Measurements from ENCODE around the gene RAB40C.
A peak's percentile ranks its signal among the peaks of the same experiment; 100 is the strongest.

The RAB40C gene

DNA sequence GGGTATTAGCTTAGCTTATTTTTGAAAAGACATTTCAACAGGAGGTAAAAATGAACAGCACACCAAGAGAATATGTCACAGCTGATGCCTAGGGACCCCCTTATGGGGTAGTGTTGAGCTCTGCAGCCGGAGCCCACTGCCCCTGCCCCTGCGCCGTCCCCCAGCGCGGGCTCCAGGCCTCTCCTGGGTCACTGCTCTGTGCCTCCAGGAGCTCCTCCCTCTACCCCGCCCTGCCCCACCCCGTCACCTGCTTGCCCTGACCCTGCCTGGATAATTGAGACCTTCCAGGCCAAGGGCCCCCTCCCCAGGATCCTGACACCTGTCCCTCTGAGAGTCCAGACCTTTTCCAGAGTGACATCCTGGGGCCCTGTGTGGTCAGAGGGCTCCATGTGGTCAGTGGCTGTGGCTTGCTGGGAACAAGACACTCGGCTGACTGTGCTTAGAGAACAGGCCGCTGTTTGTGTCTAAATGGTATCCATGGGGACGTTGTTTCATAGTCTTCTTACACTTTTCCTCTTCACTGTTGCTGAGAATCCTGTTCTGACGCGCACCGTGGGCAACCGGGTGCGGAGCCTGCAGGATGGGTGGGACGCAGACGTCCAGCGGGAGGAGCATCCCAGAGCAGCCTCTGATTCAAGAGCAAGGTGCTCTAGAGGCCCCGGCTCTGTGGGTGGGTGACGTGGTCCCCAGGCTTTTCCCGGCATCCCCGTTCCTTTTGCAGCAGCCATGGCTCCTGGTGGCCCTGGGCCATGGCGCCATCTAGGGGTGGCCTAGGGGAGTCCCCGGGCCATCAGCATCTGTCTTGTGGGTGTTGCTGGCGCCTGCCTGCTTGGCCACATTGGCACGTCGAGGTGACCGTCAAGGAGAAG is 20.9 kb downstream of the RAB40C start:
- DNase-seq (ENCODE audit: extremely low read depth in 1 of 2, low read depth in 1 of 2) = peak in 1 of 2 donors; percentile 35

DNA sequence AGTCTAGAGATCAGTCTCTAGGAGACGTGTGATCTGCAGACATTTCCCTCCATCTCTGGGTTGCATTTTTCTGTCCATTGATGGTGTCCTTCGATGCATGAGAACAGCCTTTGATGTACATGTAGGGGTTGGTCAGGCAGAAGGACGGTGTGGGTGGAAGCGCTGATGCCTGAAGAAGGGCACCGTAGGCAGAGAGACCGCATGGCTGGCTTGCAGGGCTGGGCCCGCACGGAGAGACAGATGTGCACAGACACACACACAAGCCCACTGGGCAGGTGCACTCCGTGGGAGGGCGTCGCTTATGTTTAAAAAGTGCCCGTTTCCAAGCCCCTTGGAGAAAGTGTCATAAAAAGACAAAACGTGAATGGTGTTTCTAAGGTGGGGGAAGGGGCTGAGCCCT is 25.3 kb downstream of the RAB40C start:
- no peak for DNase-seq (ENCODE audit: extremely low read depth in 1 of 2, low read depth in 1 of 2)

DNA sequence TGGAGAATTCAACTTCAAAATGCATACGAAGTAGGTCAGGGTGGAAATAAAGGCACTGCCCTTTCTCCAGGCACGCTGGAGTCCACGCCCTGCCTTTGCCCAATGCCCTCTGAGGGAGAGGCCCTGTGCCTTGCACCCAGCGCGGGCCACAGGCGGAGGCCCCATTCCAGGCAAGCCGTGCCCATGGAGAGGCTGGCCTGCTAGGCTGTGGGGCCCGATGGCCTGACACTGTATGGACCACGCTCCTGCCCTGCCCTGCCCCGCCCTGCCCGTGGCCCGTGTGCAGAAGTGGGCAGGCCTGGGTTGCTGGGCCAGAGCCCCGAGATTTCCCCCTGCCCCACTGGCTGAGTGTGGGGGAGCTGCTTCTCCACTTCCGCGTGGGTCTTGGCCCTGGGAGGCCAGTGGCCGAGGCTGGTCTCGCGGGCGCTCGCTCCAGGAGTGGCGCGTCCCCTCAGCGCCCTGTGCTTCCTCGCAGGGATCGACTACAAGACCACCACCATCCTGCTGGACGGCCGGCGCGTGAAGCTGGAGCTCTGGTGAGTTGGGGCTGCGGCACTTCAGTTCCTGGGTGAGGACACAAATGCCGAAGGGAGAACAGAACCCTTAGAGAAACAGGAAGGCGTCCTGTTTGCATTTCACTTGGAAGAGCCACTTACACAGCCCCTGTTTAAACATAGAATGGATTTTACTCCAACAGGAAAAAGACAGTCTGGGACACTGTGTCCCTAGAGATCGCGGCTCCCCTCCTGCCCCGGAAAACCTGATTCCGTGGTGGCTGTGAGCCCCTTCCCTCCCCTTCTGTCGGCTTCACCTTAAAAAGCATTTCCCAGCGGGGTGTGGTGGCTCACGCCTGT is 27.1 kb downstream of the RAB40C start:
- DNase-seq (ENCODE audit: extremely low read depth in 1 of 2, low read depth in 1 of 2) = no peak

DNA sequence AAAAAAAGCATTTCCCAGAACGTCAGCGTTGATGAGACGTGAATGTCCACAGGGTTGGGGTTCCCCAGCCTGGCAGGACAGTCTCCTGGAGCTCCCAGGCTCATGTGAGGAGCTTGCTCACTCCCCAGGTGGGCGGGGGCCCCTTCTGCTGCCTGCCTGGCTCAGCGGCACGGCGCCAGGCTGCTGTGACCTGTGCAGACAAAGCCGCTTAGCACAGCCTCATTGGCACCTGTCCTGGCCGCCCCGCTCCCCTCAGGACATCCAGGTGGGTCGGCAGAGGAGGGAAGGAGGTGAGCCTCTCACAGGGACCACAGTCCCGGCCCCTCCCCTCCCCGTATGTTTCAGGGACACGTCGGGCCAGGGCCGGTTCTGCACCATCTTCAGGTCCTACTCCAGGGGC is 28.0 kb downstream of the RAB40C start:
- no peak for DNase-seq (ENCODE audit: extremely low read depth in 1 of 2, low read depth in 1 of 2)

DNA sequence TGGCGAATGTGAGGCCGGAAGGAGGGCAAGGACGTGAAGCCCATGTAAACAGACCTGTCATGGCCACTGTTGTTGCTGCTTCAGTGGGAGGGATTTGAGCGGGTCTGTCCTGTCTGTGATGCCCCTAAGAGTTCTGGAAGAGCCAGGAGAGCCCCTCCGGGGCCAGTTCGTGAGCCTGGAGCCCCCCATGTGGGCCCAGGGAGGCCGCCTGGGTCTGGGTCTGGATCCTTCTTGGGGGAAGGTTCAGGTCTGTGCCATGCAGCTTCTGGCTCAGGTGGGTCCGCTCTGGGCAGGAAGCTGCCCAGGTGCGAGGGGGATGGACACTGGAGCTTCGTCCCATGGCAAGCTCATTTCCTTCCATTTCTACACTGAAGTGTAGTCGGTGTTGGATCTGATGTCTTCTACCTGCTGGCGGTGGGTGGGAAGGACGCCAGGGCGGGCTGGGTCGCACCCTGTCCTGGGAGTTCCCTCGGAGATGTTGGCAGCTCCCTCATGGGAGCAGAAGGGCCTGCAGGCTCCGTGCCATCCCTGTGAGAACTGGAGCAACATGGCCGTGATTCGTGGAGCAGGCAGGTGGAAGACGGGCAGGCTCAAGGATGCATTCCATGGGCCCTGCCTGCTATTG is 29.7 kb downstream of the RAB40C start:
- DNase-seq (ENCODE audit: extremely low read depth in 1 of 2, low read depth in 1 of 2) = no peak

DNA sequence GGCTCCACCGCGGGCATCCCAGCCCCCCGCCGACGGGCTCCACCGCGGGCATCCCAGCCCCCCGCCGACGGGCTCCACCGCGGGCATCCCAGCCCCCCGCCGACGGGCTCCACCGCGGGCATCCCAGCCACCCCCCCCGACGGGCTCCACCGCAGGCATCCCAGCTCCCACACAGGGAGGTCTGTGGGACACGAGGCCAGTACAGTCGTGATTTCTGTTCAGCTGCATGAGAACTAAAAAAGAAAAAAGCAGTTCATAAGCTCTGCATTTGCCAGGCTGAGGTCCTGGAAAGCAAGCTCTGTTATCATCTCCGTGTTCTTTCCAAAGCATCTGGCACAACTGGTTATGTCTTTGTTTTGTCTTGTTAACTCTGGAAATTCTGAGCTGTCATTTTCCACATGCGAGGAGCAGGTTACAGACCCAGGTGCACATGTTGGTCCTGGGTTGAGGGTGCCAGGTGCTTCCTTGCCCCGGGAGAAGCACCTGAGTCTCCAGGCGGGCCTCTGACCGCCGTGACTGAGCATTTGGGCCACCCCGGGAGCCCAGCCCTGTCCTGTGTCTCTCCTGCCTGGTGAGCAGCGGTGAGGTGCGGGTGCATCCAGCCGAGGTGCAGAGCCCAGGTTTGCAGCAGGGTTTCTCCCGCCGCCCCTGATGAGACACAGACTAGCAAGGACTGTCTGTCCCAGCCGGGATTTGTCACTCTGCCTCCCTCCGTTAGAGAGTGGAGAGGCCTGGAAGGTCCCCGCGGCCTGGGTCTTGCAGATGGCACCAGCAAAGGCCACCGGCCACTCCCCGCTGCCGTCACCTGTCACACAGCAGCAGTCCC is 31.0 kb downstream of the RAB40C start:
- no peak for DNase-seq (ENCODE audit: extremely low read depth in 1 of 2, low read depth in 1 of 2)

DNA sequence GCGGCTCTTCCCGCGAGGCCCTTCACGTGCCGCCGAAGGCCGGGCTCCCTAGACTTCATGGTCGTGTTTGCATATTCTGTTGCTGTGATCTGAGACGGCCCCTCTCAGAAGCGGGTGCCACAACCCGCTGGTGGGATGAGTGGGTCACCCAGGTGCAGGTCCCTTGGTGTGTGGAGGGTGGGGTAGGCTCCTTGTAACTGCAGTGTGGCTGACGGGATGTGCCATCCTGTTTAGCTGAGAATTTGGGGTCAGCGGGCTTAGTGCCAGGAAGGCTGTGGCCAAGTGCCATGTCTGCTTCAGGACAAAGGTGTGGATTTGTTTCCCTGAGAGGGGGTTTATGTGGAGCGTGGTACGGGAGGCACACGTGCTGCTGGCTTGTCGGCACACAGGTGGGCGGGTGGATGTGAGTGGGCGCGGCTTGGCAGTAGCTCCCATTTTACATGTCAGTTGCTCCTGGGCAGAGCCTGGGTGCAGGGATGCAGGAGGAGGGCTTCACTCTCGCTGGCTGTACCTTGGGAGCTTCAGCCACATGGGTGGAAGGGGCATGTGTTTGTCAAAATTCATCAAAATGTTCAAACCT is 31.8 kb downstream of the RAB40C start:
- DNase-seq (ENCODE audit: extremely low read depth in 1 of 2, low read depth in 1 of 2) = no peak

DNA sequence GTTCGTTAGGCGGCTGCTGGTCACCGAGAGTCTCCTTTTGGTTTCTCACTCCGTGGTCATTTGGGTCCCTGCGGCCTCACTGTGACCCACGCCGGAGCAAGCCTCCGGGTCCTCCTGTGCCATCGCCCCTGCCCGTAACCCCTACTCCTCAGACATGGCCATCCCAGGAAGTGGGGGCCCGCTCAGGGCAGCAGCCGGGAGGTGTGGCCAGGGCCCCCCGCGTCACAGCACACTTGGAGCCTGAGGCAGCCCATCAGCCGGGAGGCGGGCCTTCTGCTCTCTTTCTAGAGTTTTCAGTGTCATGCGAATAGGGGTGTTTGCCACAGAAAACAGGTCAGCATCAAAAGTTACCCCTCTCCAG is 33.0 kb downstream of the RAB40C start:
- DNase-seq (ENCODE audit: extremely low read depth in 1 of 2, low read depth in 1 of 2) = no peak

DNA sequence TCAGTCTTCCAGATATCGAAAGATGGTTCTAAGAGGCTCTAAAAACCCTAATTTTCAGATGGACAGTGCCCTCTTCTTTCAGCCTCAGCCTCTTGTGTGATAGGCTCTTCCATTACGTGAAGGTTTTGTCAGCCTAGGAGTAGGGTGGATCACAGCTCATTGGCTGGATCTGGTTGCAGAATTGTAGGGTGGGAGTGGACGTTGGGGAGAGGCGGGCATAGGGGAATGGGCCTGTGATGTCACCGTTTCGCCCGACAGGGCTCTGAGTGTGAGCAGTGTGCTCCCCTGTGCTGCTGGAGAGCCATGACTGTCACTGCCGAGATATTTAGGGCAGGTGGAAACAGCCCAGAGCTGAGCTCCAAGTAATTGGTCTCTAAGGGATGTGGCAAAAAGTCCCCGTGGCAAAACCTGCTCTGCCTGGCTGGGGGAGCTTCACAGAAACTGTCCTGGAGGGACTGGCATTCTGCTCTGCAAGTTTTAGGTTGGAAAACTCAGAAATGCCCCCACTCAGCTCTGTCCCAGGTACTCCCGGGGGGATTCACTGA is 34.7 kb downstream of the RAB40C start:
- DNase-seq (ENCODE audit: extremely low read depth in 1 of 2, low read depth in 1 of 2) = no peak

DNA sequence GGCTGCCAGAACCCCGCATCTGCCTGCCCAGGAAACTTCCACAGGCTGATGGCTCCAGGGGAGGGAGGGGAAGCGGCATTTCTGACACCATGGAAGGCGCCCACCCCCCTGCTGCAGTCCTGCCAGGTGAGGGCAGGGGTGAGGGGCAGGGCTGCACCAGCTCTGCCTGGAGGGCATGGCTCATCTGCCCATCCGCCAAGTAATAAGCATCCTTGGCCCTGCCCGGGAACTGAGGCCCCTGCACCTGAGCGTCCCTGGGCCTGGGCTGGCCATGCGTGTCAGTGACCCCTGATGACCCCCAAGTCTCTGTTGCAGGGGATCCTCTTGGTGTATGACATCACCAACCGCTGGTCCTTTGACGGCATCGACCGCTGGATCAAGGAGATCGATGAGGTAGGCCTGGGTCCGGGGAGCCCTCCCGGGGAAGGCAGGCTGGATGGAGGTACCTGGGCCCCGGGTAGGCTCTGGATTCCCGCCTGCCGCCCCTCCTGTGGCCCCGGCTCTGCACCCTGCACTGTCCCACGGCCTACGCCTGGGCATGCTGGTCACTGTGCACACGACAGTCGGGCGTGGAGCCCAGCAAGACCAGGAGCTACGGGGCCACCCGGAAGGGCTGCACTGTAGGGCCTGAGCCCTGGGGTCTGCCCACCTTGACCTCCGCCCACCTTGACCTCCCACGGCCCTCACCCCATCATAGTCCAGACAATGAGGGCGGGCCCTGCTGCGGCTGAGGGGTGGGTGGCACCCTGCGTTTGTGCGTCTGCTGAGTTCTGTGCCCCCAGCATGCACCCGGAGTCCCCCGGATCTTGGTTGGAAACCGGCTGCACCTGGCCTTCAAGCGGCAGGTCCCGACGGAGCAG is 35.5 kb downstream of the RAB40C start:
- no peak for DNase-seq (ENCODE audit: extremely low read depth in 1 of 2, low read depth in 1 of 2)

DNA sequence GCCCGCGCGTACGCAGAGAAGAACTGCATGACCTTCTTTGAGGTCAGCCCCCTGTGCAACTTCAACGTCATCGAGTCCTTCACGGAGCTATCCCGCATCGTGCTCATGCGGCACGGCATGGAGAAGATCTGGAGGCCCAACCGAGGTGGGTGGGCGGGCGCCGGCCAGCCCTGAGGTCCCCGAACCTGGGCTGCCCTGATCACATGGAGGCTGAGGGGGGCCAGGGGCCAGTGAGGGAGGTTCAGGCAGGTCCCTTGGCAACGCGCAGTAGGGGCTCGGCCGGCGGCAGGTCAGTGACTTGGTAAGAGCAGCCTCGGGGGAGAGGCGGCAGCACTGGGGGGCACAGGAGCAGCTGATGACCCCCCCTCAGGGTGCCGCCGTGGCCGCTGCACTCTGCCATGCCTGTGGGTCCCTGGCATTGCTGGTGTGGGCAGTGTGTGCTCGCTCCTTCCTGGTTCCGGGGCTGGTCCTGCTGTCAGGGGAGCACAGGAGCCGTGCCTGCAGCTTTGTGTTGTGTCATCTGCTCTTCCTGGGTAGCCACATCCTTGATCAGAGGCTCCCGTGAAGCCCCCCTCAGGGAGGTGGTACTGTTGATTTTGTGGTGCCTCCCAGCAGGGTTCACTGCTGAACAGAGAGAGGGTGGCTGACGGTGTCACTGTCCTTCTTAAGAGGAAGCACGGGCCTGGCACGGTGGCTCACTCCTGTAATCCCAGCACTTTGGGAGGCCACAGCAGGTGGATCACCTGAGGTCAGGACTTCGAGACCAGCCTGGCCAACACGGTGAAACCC is 36.3 kb downstream of the RAB40C start:
- DNase-seq (ENCODE audit: extremely low read depth in 1 of 2, low read depth in 1 of 2) = no peak

DNA sequence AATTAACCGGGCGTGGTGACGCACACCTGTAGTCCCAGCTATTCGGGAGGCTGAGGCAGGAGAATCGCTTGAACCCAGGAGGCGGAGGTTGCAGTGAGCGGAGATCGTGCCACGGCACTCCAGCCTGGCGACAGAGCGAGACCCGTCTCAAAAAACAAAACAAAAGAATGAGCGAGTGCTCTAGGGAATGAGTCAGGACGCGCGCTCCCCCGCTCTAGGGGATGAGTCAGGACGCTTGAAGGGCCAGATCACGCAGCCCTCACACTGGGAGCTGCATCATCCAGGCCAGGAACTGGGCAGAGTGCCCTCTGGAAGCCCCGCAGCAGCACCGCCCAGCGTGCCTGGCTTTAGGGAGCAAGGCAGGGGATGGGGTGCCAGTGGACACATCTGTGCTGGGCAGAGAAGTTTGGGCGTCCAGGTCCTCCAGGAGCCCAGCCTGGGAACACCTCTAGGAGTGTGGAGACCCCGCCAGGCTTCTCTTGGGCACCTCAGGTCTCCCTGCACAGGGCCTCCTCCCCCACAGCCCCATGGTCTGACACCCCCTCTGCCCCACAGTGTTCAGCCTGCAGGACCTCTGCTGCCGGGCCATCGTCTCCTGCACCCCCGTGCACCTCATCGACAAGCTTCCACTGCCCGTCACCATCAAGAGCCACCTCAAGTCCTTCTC is 37.1 kb downstream of the RAB40C start:
- no peak for DNase-seq (ENCODE audit: extremely low read depth in 1 of 2, low read depth in 1 of 2)

DNA sequence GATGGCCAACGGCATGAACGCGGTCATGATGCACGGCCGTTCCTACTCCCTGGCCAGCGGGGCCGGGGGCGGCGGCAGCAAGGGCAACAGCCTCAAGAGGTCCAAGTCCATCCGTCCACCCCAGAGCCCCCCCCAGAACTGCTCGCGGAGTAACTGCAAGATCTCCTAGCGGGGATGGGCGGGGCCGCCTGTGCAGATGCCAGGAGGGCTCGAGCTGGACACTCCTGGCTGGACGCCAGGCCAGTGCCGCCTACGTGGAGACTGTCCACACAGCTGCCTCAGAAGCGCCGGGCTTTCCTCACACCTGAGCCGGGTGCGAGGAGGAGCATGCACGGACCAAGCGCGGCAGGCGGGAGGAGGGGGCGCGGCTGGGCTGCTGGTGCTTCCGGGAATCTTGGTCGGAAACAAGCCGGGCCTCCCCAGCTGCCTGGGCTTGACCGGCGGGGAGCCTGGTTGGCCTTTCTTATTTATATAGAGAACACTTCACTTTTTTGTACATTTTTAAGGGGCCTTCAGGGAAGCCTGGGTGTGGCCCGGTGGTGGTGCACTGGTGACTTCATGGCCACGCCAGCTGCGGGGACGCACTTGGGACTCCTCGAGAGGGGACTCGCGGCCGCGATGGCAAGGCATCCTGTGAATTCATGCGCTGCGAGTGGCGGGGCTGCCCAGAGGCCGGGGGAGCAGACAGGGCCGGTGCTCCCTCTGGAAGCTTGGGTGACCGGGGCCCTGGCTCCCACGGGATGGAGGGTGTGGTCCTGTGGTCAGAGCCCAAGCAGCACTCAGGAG is 37.8 kb downstream of the RAB40C start:
- DNase-seq (ENCODE audit: extremely low read depth in 1 of 2, low read depth in 1 of 2) = no peak

DNA sequence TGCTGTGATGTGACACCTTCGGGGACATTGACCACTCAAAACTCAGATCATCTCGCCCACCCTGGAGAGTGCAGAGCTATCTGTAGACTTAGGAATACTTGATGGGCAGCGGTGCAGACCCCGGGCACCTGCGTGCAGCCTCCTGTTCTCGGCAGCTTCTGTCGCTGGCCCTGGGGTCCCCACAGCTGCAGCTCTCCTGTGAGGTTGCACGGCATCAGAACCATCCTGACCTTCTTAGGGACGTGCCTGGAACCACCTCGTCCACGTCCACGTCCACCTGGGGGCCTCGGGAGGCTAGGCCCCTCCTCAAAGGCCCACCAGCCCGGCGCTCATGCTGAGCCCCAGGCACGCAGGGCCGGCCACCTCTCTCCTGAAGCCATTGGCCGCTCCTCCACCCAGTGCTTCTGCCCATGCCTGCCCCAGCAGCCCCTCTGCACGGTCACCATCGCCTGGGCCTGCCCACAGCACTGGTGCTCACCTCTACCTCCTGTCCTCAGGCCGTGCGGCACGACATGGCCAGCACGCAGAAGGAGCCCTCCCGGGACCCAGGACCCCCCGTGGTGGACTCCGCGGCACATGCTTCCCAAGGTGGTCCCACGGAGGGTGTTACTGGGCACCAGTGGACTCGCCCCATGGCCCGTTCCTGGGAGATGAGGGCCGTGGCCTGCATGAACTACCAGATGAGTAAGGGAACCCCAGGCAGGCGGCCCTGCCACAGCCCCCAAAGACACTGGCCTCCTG is 38.6 kb downstream of the RAB40C start:
- DNase-seq (ENCODE audit: extremely low read depth in 1 of 2, low read depth in 1 of 2) = no peak

DNA sequence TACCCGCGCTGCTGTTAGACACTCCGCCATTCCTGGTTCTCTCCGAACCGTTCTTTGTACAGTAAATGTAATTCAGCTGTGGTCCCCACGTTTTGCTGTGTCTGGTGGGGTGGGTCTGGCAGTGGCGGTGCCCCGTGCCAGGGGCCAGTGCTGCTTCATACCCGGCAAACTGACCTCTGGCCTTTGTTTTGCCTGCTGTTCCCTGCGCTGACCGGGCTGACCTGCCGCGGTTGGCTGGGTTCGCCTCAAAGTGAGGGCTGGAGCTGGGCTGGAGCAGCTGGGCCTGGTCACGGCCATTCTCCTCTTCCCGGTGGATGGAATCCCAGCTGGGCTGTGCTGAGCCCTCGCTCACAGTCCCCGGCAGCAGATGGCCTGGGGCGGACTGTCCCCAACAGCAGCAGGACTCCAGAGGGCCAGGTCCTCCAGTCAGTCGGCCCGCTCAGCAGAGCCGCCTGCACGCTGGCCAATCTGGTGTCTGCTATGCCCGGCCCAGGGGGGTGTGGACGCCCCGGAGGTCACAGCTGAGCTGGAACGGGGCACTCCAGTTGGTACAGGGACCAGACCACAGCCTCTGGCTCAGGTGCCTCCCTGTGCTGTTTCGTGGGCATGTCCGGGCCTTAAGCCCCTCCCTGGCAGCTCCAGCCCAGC is 39.4 kb downstream of the RAB40C start:
- DNase-seq (ENCODE audit: extremely low read depth in 1 of 2, low read depth in 1 of 2) = no peak

DNA sequence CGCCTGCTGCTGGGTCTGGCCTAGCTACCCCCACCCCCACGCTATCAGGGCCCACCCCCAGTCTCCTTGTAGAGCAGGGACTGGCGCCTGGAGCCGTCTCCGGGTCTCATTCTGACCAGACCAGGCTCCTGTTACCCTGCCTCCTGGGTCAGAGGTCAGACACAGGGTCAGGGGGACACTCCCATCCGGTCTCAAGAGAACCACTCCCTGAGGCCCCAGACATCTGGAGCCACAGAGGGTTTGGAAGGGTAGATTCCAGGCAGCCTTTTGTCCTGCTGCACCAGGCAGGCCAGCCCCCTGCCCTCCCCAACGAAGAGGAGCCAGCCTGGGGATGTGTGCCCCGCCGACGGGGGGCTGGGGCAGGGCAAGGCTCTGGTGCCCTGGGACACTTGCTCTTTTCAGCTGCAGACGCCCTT is 40.0 kb downstream of the RAB40C start:
- DNase-seq (ENCODE audit: extremely low read depth in 1 of 2, low read depth in 1 of 2) = no peak
